ENCODE data around the gene WDR5B. TPM values are rescaled to one million over a fixed set of nuclear protein-coding genes. Genes with fewer than 3 reads are reported as not detected.

The WDR5B gene
- total and polyA plus RNA-seq, 2 of the 4 experiments (the other 2 are of a cell fraction): 3.1 to 5.6 TPM

GRCh38 chr3:122403489-122403888 lies 12.4 kb downstream of the WDR5B start:
- ATAC-seq (ENCODE audit: low read depth): no peak
- CTCF ChIA-PET: no interaction called here

More at GRCh38 chr3:122403489-122403888, 12.4 kb downstream of the WDR5B start:
- H2BK15ac ChIP-seq (ENCODE audit: low read depth, low read length): no peak overlapping the region
- no peak overlapping the region for H2BK20ac ChIP-seq (ENCODE audit: low read depth, low read length)
- H2BK5ac ChIP-seq (ENCODE audit: low read depth, low read length, poor library complexity, severe bottlenecking): no peak overlapping the region
- H4K91ac ChIP-seq (ENCODE audit: insufficient read depth, low read depth, low read length): no peak overlapping the region
- no peak overlapping the region for H3K9ac ChIP-seq (ENCODE audit: low read depth, low read length)
- 92% methylated on average over 6 of the region's 6 CpGs; no CpG with 5 or more reads in 1 of the 2 experiments for WGBS, 2 experiments (ENCODE audit: extremely low coverage in 2 of 2, insufficient read length in 1 of 2)
- TF ChIP-seq ELK1 (IDR thresholded peaks at IDR 0.05; ENCODE audit: borderline replicate concordance, low read depth, low read length) (no peak), BHLHE40 (IDR thresholded peaks at IDR 0.05; ENCODE audit: low read depth, low read length) (no peak), POLR2A (IDR thresholded peaks at IDR 0.05; ENCODE audit: low read depth, low read length) (no peak), RFX5 (IDR thresholded peaks at IDR 0.05; ENCODE audit: low read depth, low read length) (no peak), USF2 (IDR thresholded peaks at IDR 0.05; ENCODE audit: low read depth, low read length) (no peak), FOS (IDR thresholded peaks at IDR 0.05; ENCODE audit: low read depth, low read length) (no peak), CTCF (conservative IDR thresholded peaks at IDR 0.05; ENCODE audit: low read depth, low read length) (no peak), CHD1 (IDR thresholded peaks at IDR 0.05; ENCODE audit: low read depth, low read length) (no peak), MXI1 (IDR thresholded peaks at IDR 0.05; ENCODE audit: borderline replicate concordance, low read depth, low read length) (no peak), MAFK (IDR thresholded peaks at IDR 0.05; ENCODE audit: low read depth, low read length) (no peak), MAZ (IDR thresholded peaks at IDR 0.05; ENCODE audit: borderline replicate concordance, low read depth, low read length) (no peak)
- H3K4ac ChIP-seq (ENCODE audit: low read depth, low read length): no peak overlapping the region
- no peak overlapping the region for H3K27ac ChIP-seq (ENCODE audit: insufficient read depth, low read length)
- no peak overlapping the region for H4K5ac ChIP-seq (ENCODE audit: low read depth, low read length)
- no peak overlapping the region for H3K14ac ChIP-seq (replicated peaks; ENCODE audit: low read depth, low read length)
- intact Hi-C loops (cut with micrococcal nuclease): no loop called here
- H3K79me1 ChIP-seq (ENCODE audit: low read depth in 1 of 2, low read length in 2 of 2): peaks cover 0 to 3% of the 10 kb centered on the region in 2 experiments; a peak in 1 of 4 replicates
- no peak overlapping the region for H4K8ac ChIP-seq (ENCODE audit: low read depth in 2 of 2, low read length in 2 of 2)
- no peaks in the 10 kb centered on the region for H3K9me3 ChIP-seq (ENCODE audit: control insufficient read depth, insufficient read depth, low read length)
- H3K9me1 ChIP-seq (ENCODE audit: insufficient read depth, low read length): no peaks in the 10 kb centered on the region
- dilution Hi-C loops (cut with HindIII; ENCODE audit: low sequenced_read_pairs, unreplicated experiment): no loop called here
- no peak overlapping the region for H2AFZ ChIP-seq (replicated peaks; ENCODE audit: low read length, poor library complexity)
- H2AK9ac ChIP-seq (replicated peaks; ENCODE audit: low read depth, low read length, poor library complexity): no peak overlapping the region
- no peak overlapping the region for H3K4me2 ChIP-seq (ENCODE audit: low read depth, low read length)
- H2BK120ac ChIP-seq (ENCODE audit: low read depth, low read length): no peak overlapping the region
- H3K56ac ChIP-seq (ENCODE audit: extremely low read depth, insufficient read depth, low read length): no peak overlapping the region
- peaks cover 11% of the 10 kb centered on the region for H3K36me3 ChIP-seq (ENCODE audit: control insufficient read depth, insufficient read depth, low read length)
- no peak overlapping the region for H3K4me3 ChIP-seq (ENCODE audit: insufficient read depth, low read depth, low read length)
- no peak overlapping the region for H3K23ac ChIP-seq (ENCODE audit: low read depth, low read length)
- no peaks in the 10 kb centered on the region for H3K4me1 ChIP-seq (ENCODE audit: control insufficient read depth, insufficient read depth, low read length)
- in situ Hi-C loops (cut with MboI; ENCODE audit: low sequenced_read_pairs): no loop called here
- H3K18ac ChIP-seq (ENCODE audit: low read depth, low read length): no peak overlapping the region
- POLR2A ChIA-PET (ENCODE audit: unreplicated experiment): no interaction called here
- no peak overlapping the region for H2AK5ac ChIP-seq (ENCODE audit: low read depth, low read length)
- BruUV-seq (replicated peaks): no TSS peak
- no peaks in the 10 kb centered on the region for H4K20me1 ChIP-seq (ENCODE audit: insufficient read depth, low read length)
- no peaks in the 10 kb centered on the region for H3K27me3 ChIP-seq (ENCODE audit: control insufficient read depth, insufficient read depth, low read length)
- peak; percentile 61 for DNase-seq
